ENCODE measurements around the gene MMP15. TPM values are rescaled to one million over a fixed set of nuclear protein-coding genes. Genes with fewer than 3 reads are reported as not detected.
"Not testable (repeated sequence)": the region's sequence is repeated elsewhere in the genome, so short reads cannot be mapped to it uniquely, and the experiment has no call there.

Gene MMP15
- total RNA-seq, result 100 to 1,000 TPM in 3 of 4 donors, 10 to 100 TPM in 1; 13.2 to 142 (median 134) TPM

DNA sequence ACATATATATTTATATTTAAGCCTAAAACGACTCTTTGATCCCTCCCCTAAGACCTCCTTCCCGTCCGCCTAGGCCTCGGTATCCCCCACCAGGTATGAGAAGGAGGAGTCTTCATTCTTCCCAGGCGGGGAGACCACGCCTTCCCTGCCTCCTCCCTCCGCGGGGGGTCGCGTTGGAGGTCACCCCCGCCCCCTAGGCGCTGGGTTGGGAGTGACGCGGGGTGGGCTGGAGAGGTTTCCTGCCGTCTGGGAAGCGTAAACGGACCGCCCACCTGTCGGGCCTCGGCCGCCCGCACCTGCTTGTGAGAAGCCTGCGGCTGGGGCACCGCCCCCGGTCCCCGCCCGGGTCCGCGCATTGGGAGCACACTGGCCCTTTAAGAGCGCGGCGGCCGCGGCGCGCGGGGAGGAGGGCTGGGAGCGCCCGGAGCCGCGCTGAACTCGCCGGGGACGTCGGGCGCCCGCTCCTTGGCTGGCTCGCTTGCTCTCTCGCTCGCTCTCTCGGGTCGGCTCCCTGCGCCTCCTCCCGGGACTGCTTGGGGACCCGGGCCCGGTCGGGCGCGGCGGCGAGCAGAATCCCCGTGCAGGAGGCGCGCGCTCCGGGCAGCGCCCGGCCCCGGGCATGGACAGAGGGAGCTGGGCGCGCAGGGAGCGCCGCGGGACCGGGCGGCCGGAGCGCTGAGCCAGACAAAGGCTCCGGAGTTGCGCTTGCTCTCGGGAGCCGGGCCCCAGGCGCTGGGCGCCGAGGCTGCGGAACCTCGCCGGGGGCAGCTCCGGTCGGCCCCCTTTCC lies at the start of gene MMP15:
Gene MMP15, plus strand, starts transcription at position 404 of the 788 bp plus-strand sequence. CDS start 597 bp downstream, outside the sequence.
- peak; percentile 47 to 96 (median 93) for DNase-seq
- Histone ChIP-seq H3K36me3 (no peaks in the 10 kb centered on the region), H3K27me3 (no peaks in the 10 kb centered on the region), H3K9me3 (no peaks in the 10 kb centered on the region), H3K27ac (peak within 1 kb of the TSS; percentile 64 to 94 (median 90)), H3K4me3 (peak within 1 kb of the TSS; percentile 65 to 92 (median 76)), H3K4me1 (peaks cover 0 to 71% (median 10%) of the 10 kb centered on the region in 4 donors)
- peak; percentile 86 to 90 for TF ChIP-seq POLR2A (IDR thresholded peaks at IDR 0.05)
- TF ChIP-seq, protein P1, sequence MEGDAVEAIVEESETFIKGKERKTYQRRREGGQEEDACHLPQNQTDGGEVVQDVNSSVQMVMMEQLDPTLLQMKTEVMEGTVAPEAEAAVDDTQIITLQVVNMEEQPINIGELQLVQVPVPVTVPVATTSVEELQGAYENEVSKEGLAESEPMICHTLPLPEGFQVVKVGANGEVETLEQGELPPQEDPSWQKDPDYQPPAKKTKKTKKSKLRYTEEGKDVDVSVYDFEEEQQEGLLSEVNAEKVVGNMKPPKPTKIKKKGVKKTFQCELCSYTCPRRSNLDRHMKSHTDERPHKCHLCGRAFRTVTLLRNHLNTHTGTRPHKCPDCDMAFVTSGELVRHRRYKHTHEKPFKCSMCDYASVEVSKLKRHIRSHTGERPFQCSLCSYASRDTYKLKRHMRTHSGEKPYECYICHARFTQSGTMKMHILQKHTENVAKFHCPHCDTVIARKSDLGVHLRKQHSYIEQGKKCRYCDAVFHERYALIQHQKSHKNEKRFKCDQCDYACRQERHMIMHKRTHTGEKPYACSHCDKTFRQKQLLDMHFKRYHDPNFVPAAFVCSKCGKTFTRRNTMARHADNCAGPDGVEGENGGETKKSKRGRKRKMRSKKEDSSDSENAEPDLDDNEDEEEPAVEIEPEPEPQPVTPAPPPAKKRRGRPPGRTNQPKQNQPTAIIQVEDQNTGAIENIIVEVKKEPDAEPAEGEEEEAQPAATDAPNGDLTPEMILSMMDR (IDR thresholded peaks at IDR 0.05), result peak in 1 of 6 experiments; percentile 2

DNA sequence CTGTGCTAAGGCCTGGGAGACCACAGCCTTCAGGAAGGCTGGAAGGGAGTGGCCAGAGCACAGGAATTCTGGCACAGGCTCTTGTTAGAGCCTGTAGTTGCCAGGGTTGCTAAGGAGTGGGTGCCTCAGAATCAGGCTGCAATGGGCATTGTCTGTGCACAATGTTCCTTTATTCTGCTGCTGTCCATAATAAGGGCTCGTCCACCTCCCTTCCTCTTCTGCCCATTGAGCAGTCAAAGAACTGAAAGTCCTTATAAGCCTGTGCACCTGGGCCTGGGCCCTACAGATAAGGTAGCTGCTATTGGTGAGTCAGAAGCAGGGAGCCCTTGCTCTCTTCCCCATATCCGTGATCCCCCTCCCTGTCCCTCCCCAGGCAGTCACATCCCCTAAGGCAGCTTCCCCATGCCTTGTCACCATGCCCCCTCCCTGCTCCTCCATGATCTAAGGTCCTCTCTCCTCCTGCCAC lies 49.2 kb upstream of the MMP15 start:
- Histone ChIP-seq H3K4me3 (no peak overlapping the region), H3K9me3 (no peaks in the 10 kb centered on the region), H3K27me3 (no peaks in the 10 kb centered on the region), H3K36me3 (no peaks in the 10 kb centered on the region), H3K27ac (no peak overlapping the region), H3K4me1 (no peaks in the 10 kb centered on the region)
- DNase-seq, result no peak
- TF ChIP-seq, protein P1 (IDR thresholded peaks at IDR 0.05), result no peak
- no peak for TF ChIP-seq POLR2A (IDR thresholded peaks at IDR 0.05)

DNA sequence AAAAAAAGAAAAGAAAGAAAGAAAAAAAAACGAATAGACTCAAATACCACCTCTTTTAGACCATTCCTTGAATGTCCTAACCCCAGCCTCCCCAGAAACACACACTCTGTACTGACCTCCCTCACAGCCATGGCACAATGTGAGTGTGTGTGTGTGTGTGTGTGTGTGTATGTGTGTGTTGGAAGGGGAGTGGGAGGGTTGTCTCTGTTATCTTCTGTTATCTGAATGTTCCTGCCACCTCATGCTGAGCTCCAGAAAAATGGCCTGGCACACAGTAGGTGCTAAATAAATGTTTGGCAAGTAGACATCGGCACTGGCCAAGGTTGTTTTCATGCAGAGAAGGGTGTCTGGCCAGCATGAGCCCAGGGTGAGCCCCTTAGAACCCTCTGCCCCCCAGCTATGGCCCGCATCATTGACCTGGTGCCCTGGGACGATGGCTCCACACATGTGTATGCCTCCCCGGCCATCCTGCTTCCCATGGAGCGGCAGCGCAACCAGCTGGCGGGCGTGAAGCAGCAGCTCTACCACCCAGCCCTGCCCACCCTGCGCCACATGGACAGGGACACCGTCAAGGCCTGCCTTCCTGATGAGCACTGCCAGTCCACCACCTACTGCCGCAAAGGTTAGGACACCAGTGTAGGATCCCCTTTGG lies 48.0 kb upstream of the MMP15 start:
- Histone ChIP-seq H3K27me3 (no peaks in the 10 kb centered on the region), H3K9me3 (no peaks in the 10 kb centered on the region), H3K27ac (no peak overlapping the region), H3K4me1 (no peaks in the 10 kb centered on the region), H3K36me3 (no peaks in the 10 kb centered on the region), H3K4me3 (no peak overlapping the region)
- TF ChIP-seq, protein P1 (IDR thresholded peaks at IDR 0.05), result no peak
- TF ChIP-seq POLR2A (IDR thresholded peaks at IDR 0.05), result no peak
- DNase-seq, result no peak

DNA sequence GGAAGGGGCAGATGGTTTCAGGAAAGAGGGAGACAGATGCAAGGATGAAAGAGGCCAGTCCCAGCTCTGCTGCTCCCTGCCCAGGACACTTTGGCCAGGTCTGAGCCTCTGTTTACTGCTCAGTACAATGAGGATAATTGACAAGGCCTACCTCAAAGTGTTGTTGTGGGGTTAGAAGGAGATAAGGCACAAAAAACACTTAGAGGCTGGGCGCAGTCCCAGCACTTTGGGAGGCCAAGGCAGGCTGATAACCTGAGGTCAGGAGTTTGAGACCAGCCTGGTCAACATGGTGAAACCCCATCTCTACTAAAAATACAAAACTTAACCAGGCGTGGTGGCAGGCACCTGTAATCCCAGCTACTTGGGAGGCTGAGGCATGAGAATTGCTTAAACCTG lies 47.5 kb upstream of the MMP15 start:
- not testable (repeated sequence) for H3K36me3 ChIP-seq, H3K27me3 ChIP-seq, DNase-seq, H3K9me3 ChIP-seq, H3K4me1 ChIP-seq, H3K27ac ChIP-seq, H3K4me3 ChIP-seq

DNA sequence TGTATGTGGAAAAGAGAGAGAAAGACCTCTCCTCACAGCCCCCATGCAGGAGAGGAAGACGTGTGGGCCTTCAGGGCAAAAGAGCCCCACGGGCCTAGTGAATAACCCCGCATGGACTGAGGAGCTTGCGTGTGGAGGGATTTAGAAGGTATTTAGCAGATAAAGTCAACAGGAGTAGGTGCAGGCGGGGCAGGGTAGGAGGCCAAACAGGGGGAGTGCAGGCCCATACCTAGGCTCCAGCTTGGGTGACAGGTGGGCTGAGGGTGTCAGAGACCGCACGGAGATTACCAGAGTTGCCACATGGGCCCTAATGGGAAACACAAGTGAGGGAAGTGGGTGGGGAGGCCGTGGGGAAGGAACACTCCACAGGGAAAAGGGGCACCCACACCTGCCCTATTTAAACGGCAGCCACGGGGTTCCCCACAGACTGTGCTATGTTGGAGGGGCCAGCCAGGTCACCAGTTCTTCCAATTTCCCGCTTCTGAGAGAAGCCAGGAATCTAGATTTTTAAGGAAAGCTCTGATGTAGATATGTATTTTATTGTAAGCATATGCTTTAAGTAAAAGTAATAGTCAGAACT lies 46.5 kb upstream of the MMP15 start:
- Histone ChIP-seq H3K4me1 (peaks cover 0 to under 1% (median under 1%) of the 10 kb centered on the region in 4 donors), H3K27me3 (no peaks in the 10 kb centered on the region), H3K27ac (no peak overlapping the region), H3K9me3 (no peaks in the 10 kb centered on the region), H3K4me3 (no peak overlapping the region), H3K36me3 (no peaks in the 10 kb centered on the region)
- peak in 1 of 3 donors; percentile 22 for DNase-seq
- TF ChIP-seq, protein P1 (IDR thresholded peaks at IDR 0.05), result no peak
- TF ChIP-seq POLR2A (IDR thresholded peaks at IDR 0.05), result no peak

Measured in Peyer's patch (tissue), 4 donors.